Psoas muscle (tissue), 8 donors: ENCODE measurements around the gene SRCAP. TPM values are rescaled to one million over a fixed set of nuclear protein-coding genes. Genes with fewer than 3 reads are reported as not detected.

Experiments used
- ATAC-seq, 4 donors: fragments of 200-7000 bp; cut with Tn5 transposase; one replicate each; pipeline ENCODE4 v1.9.1; 2020; ENCODE audit warnings: moderate library complexity in 3 of 4, mild to moderate bottlenecking in 2 of 4
- DNase-seq, 2 donors: peaks; one replicate each; pipeline ENCODE4 v3.0.0-alpha.2; 2020
- H3K27ac ChIP-seq: fragments of 200-600 bp; one replicate; pipeline ENCODE4 v1.8.0; 2022
- H3K27me3 ChIP-seq, 3 donors: fragments of 200-600 bp in 1 of 3; one replicate each; pipeline versions ENCODE4 v1.6.1 to v1.8.0; 2013 to 2022; ENCODE audit warnings: low read length in 2 of 3, mild to moderate bottlenecking in 2 of 3, moderate library complexity in 1 of 3; ENCODE audit not compliant: insufficient read depth in 3 of 3
- H3K36me3 ChIP-seq, 2 donors: fragments of 200-600 bp in 1 of 2; one replicate each; pipeline versions ENCODE4 v1.6.1 to v1.8.0; 2013 to 2022; ENCODE audit warnings: low read depth in 1 of 2, mild to moderate bottlenecking in 1 of 2, moderate library complexity in 1 of 2; ENCODE audit not compliant: insufficient read depth in 1 of 2
- H3K4me1 ChIP-seq: fragments of 200-600 bp; one replicate; pipeline ENCODE4 v1.8.0; 2022
- H3K4me3 ChIP-seq: fragments of 200-600 bp; one replicate; pipeline ENCODE4 v1.8.0; 2022; ENCODE audit warnings: mild to moderate bottlenecking
- H3K9me3 ChIP-seq: fragments of 200-600 bp; one replicate; pipeline ENCODE4 v1.8.0; 2022
- CTCF ChIP-seq: fragments of 200-600 bp; IDR thresholded peaks from one replicate; pipeline ENCODE4 v1.8.0; 2022; ENCODE audit warnings: antibody characterized with exemption
- WGBS, 3 donors: extraction: QIAGEN DNeasy Blood & Tissue Kit; methylation state at CpG; one replicate each; pipeline versions ENCODE4 v1.1.6 to v1.1.7; 2013; 5-methylcytosine and 5-hydroxymethylcytosine counted together
- intact Hi-C, 2 donors: fragments of 100-400 bp; cut with DNase I; formaldehyde crosslinking; loops; one replicate each; pipeline versions ENCODE4 v1.11.0 to v1.14.2; 2022
- polyA plus RNA-seq, 3 donors: library from polyadenylated mRNA; stranded (reverse); fragments of 200-250 nt; gene quantifications; one replicate each; pipeline ENCODE4 v1.2.3, GENCODE V29; 2013
- total RNA-seq, 4 donors: library from RNA; stranded (reverse); fragmentation: NEBNext Ultra II Directional in 2 of 4; extraction: Animal tissue kit (Norgen Biotek cat#: 25700) in 2 of 4; gene quantifications; one replicate each; pipeline versions ENCODE4 v1.2.1 to v1.2.4, GENCODE V29; 2021 to 2023
- donor health status: healthy with polysubstance abuse.
- donor health status: DM: no; HTN: no; CAD: no; lungs with moderate emphysema.
- donor health status: Bipolar disorder and iron deficiency.
- donor health status: healthy.
- donor health status: DM: yes; HTN: yes; CAD: no.
- donor health status: DM: no; HTN: no; CAD: no.
- donor health status: DM: no; HTN: no; CAD: no.
- donor health status: DM: yes; HTN: yes; CAD: no.

Gene SRCAP
- total and polyA plus RNA-seq, 7 donors, result 4.4 to 50.1 (median 37.8) TPM

- 41 to 53% (median 49%) methylated on average over 8 of the region's 8 CpGs for WGBS, 3 donors
- ATAC-seq (peak; percentile 62 to 77 (median 68)), DNase-seq (peak; percentile 83 to 91)
- intact Hi-C loops, result loop anchor here (5.0 kb wide), 2 partner anchors 33 to 38 kb away; no protein-coding TSS in a partner anchor
- Histone ChIP-seq H3K9me3 (no peaks in the 10 kb centered on the region), H3K27ac (peak overlapping the region; percentile 19), H3K27me3 (no peaks in the 10 kb centered on the region), H3K36me3 (peaks cover 11 to 82% of the 10 kb centered on the region in 2 donors), H3K4me3 (no peak overlapping the region), H3K4me1 (no peaks in the 10 kb centered on the region)
- no peak for TF ChIP-seq CTCF
Measured at GRCh38 chr16:30740364-30741251, 41.6 kb downstream of the SRCAP start.

GRCh38 chr16:30741461-30741914 is 42.5 kb downstream of the SRCAP start:
- Histone ChIP-seq H3K27ac (no peak overlapping the region), H3K36me3 (peaks cover 11 to 78% of the 10 kb centered on the region in 2 donors), H3K4me1 (no peaks in the 10 kb centered on the region), H3K4me3 (no peak overlapping the region), H3K9me3 (no peaks in the 10 kb centered on the region), H3K27me3 (no peaks in the 10 kb centered on the region)
- intact Hi-C loops, result loop anchor here (5.0 kb wide), 2 partner anchors 34 to 39 kb away; no protein-coding TSS in a partner anchor
- TF ChIP-seq CTCF, result no peak
- DNase-seq (no peak), ATAC-seq (peak in 1 of 4 donors; percentile 19)
- 79 to 91% (median 82%) methylated on average over 6 of the region's 6 CpGs for WGBS, 3 donors

GRCh38 chr16:30743716-30744115 is 44.7 kb downstream of the SRCAP start:
- no peaks in the 10 kb centered on the region for H3K27me3 ChIP-seq
- H3K4me1 ChIP-seq, result no peaks in the 10 kb centered on the region
- WGBS, 3 donors, result 57 to 86% (median 76%) methylated on average over 11 of the region's 11 CpGs
- H3K36me3 ChIP-seq, result peaks cover 4 to 56% of the 10 kb centered on the region in 2 donors
- TF ChIP-seq CTCF, result no peak
- intact Hi-C loops, result loop anchor here (5.0 kb wide), 2 partner anchors 36 to 41 kb away; no protein-coding TSS in a partner anchor
- peak overlapping the region; percentile 36 for H3K27ac ChIP-seq
- no peak overlapping the region for H3K4me3 ChIP-seq
- H3K9me3 ChIP-seq, result no peaks in the 10 kb centered on the region
- DNase-seq (peak; percentile 56 to 79), ATAC-seq (no peak)

GRCh38 chr16:30744183-30744582 is 45.2 kb downstream of the SRCAP start:
- Histone ChIP-seq H3K27me3 (no peaks in the 10 kb centered on the region), H3K9me3 (no peaks in the 10 kb centered on the region), H3K27ac (peak overlapping the region; percentile 36), H3K4me3 (no peak overlapping the region), H3K36me3 (peaks cover 4 to 51% of the 10 kb centered on the region in 2 donors), H3K4me1 (no peaks in the 10 kb centered on the region)
- WGBS, 3 donors, result 38 to 57% (median 48%) methylated on average over 2 of the region's 2 CpGs
- DNase-seq (peak in 1 of 2 donors; percentile 70), ATAC-seq (no peak)
- no peak for TF ChIP-seq CTCF
- intact Hi-C loops, result loop anchor here (5.0 kb wide), 2 partner anchors 37 to 42 kb away; no protein-coding TSS in a partner anchor
